ENCODE measurements around the gene KCTD5.

DNA sequence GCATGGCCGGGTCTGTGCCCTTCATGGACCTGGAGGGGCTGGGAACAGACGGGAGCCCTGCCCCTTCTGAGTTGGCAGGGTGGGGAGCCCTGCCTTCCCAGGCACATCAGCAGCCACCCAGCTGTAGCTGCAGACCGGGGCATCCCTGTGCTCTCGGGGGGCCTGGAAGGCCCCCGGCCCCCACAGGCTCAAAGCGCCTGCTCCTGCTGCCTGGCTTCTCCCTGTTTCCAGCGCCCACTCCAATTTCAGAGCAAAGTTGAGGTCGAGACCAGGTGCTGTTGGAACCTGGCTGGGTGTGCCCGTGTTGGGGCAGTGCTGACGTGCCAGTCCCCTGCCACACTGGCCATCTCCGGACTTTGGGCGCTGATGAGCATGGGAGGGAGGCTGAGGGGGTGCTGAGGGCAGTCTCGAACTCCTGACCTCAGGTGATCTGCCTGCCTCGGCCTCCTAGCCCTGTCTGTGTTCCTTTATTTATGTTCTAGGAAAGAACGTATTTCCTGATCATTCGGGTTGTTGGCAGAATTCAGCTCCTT is 42.6 kb downstream of the KCTD5 start:
- TF ChIP-seq, protein P1, sequence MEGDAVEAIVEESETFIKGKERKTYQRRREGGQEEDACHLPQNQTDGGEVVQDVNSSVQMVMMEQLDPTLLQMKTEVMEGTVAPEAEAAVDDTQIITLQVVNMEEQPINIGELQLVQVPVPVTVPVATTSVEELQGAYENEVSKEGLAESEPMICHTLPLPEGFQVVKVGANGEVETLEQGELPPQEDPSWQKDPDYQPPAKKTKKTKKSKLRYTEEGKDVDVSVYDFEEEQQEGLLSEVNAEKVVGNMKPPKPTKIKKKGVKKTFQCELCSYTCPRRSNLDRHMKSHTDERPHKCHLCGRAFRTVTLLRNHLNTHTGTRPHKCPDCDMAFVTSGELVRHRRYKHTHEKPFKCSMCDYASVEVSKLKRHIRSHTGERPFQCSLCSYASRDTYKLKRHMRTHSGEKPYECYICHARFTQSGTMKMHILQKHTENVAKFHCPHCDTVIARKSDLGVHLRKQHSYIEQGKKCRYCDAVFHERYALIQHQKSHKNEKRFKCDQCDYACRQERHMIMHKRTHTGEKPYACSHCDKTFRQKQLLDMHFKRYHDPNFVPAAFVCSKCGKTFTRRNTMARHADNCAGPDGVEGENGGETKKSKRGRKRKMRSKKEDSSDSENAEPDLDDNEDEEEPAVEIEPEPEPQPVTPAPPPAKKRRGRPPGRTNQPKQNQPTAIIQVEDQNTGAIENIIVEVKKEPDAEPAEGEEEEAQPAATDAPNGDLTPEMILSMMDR (IDR thresholded peaks at IDR 0.05): no peak
- TF ChIP-seq EZH2 (IDR thresholded peaks at IDR 0.05) (no peak), EZH2phosphoT487 (IDR thresholded peaks at IDR 0.05) (no peak)

Measured in neural progenitor cell (in vitro differentiated cells).